ENCODE data around the gene ST7L.

DNA sequence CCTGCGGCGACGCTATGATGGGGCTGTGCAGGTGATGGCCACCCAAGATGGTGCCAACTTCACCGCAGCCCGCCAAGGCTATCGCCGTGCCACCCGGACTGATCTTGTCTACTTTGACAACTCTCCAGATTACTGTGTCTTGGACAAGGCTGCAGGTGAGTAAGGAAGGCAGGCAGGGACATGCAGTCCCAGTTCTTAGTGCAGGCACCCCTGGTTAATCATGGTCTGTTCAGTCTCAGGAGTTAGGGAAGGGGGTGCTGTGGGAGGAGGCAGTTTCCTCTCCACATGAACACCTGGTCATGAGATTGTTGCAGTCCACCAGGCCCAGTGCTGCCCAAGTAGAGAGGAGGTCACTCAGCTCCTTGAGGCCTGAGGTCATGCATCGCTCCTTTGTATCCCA is 101.7 kb downstream of the ST7L start:
- TF ChIP-seq, protein P1, sequence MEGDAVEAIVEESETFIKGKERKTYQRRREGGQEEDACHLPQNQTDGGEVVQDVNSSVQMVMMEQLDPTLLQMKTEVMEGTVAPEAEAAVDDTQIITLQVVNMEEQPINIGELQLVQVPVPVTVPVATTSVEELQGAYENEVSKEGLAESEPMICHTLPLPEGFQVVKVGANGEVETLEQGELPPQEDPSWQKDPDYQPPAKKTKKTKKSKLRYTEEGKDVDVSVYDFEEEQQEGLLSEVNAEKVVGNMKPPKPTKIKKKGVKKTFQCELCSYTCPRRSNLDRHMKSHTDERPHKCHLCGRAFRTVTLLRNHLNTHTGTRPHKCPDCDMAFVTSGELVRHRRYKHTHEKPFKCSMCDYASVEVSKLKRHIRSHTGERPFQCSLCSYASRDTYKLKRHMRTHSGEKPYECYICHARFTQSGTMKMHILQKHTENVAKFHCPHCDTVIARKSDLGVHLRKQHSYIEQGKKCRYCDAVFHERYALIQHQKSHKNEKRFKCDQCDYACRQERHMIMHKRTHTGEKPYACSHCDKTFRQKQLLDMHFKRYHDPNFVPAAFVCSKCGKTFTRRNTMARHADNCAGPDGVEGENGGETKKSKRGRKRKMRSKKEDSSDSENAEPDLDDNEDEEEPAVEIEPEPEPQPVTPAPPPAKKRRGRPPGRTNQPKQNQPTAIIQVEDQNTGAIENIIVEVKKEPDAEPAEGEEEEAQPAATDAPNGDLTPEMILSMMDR (conservative IDR thresholded peaks at IDR 0.05 in 1 of 2, IDR thresholded peaks at IDR 0.05 in 1 of 2; ENCODE audit: low read depth in 1 of 2, low read length in 2 of 2), result no peak
- no peak for TF ChIP-seq EZH2 (IDR thresholded peaks at IDR 0.05; ENCODE audit: low read length, missing control alignments)

Measured in fibroblast of lung (primary cell).